Stimulated activated CD4-positive, alpha-beta T cell treated with anti-CD3 and anti-CD28 coated beads, Interleukin-4, amount 100 ng/mL, for 48 hours (primary cell): ENCODE data around the gene SDK1.
A peak's percentile ranks its signal among the peaks of the same experiment; 100 is the strongest.
"Not testable (repeated sequence)": the region's sequence is repeated elsewhere in the genome, so short reads cannot be mapped to it uniquely, and the experiment has no call there.

ENCODE experiments used
- DNase-seq, 2 donors: peaks; one replicate each; pipeline ENCODE4 v3.0.0-alpha.2; 2020; ENCODE audit warnings: low read depth in 2 of 2

Gene SDK1

GRCh38 chr7:3923307-3923918 is 622.4 kb downstream of the SDK1 start:
- no peak for DNase-seq

DNA sequence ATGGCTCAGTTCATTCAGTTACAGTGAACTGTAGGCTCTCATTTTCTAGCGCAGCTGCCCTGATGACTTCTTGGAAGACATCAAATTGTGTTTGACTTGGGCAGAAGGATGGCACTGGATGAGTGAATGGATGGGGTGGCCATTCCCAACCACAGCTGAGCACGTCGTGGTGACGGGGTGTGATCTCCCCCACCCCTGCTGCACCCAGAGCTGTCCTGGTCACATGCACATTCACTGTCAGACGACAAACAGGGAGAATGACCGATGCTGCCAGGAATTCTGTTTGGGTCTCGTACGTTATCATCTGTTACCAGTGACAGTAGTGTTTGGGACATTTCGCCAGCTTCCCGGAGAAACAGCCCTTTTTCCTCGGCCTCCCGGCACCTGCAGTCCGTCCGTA is 623.2 kb downstream of the SDK1 start:
- DNase-seq, result no peak

- no peak for DNase-seq
Observed at GRCh38 chr7:3927446-3928110, 626.5 kb downstream of the SDK1 start.

DNA sequence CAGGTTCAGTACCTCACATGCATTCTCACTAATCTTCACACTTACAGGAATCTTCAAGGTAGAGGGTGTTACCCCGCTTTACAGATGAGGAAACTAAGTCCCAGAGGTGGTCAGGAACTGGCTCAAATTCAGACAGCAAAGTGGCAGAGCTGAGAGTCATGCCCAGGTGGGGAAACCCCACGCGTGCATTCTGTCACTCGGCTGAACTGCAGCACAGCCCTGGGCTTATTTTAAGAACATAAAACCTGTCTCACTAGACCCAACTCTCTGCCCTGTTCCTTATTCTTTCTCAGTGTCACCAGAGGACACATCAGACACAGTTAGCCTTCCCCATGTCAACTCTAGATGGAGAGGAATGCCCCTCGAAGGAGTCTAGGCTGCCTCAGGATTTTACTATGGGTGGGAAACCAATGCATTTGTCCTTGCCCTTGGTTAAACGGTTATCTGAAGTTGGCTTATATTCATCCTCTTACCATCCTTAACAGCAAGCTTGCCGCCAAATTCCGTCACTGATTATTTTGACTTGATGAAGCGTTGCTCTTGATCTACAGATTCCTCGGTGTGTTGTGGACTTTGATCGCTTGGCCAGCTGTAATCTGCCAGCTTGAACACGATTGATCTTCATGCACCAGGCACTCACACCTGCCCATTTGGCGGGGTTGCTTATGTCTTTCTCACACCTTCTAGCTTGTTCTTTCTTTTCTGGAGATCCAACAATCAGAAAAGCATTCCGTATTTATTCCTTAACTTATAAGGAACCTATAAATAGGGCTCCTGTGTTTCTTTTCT is 627.9 kb downstream of the SDK1 start:
- no peak for DNase-seq

GRCh38 chr7:3931843-3932242 is 630.8 kb downstream of the SDK1 start:
- no peak for DNase-seq

- no peak for DNase-seq
Observed at GRCh38 chr7:3937146-3937545, 636.1 kb downstream of the SDK1 start.

GRCh38 chr7:3937605-3938004 is 636.6 kb downstream of the SDK1 start:
- DNase-seq, result no peak

DNA sequence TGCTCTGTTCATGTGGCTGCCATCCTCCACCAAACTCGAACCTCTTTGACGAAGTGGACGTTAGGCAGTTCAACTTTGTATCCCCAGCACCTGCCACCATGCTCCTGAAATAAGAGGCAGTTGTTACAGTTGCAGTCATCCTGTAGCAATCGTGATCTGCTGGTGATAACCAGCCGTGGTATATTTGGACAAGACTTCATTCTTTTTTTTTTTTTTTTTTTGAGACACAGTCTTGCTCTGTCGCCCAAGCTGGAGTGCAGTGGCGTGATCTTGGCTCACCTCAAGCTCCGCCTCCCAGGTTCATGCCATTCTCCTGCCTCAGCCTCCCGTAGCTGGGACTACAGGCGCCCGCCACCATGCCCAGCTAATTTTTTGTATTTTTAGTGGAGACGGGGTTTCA is 640.7 kb downstream of the SDK1 start:
- DNase-seq, result not testable (repeated sequence)

GRCh38 chr7:3942276-3942675 is 641.2 kb downstream of the SDK1 start:
- DNase-seq, result no peak

- DNase-seq, result no peak
Observed at GRCh38 chr7:3942816-3943745, 642.0 kb downstream of the SDK1 start.

- no peak for DNase-seq
Observed at GRCh38 chr7:3943779-3944520, 642.9 kb downstream of the SDK1 start.

DNA sequence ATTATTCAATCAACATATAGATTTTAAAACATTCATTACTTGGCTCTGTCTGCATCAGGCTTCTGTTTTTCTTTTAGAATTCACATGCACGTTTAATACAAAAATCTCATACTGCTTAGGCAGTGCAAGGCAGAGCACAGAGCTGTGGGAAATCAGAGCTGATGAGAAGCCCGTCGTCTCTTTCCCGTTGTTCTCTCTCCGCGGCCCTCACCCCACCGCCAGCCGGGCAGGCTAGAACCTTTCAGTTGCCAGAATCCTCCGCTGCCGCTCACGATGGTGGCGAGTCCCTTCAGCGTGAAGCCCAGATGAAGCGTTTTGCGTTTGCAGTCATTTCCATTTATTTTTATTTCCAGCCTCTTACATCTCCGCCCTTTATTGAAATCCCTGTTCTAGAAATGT is 648.2 kb downstream of the SDK1 start:
- DNase-seq, result no peak

- no peak for DNase-seq
Observed at GRCh38 chr7:3950249-3950648, 649.2 kb downstream of the SDK1 start.

DNA sequence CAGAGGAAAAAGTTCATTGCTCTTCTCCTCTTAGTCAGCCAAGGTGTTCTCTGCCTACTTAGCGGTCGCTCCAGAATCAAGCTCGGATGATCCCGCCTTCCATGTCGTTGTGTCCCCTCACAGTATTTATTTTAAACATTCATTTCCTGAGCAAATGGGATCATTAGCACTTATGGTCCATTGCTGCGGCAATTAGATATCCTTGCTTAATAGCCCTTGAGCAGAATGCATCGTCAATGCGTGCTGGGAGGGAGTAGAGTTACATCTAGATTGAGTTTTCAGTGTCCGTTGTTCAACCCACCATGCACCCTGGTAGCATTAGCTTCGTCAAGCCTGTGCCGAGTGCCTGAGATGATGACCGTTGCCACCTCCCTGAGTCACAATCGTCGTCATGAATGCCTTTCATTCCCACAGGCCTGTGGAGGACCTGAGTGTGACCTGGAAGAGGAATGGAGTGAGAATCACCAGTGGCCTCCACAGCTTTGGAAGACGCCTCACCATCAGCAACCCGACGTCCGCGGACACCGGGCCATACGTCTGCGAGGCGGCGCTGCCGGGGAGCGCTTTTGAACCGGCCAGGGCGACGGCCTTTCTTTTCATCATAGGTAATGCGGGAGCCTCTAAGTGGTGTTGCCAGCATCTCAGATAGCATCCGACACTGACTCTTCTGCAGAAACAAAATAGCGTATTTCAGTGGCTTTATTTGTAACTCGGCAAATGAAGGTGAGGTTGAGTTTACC is 650.4 kb downstream of the SDK1 start:
- DNase-seq, result no peak

- no peak for DNase-seq
Observed at GRCh38 chr7:3953133-3953532, 652.1 kb downstream of the SDK1 start.

GRCh38 chr7:3953946-3954345 is 652.9 kb downstream of the SDK1 start:
- no peak for DNase-seq

DNA sequence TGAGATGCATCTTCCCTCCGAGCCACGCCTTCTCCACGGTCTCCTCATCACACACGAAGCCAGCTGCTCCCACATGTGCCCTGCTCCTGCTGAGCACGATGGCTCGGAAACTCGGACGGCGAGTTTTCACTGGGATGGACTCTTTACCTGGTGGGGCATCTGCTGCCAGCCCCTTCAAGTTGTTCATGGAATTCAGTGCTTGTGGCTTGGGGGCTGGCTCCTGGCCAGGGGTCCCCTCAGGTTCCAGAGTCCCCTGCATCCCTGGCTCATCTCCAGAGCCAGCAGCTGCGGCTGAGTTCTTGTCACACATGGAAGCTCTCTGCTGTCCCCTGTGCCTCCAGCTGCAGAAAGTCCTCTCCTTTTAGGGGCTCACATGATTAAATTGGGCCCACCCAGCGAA is 654.0 kb downstream of the SDK1 start:
- DNase-seq, result no peak

GRCh38 chr7:3955751-3956696 is 655.0 kb downstream of the SDK1 start:
- peak in 1 of 2 donors; percentile 1 for DNase-seq

- DNase-seq, result no peak
Observed at GRCh38 chr7:3956949-3957348, 655.9 kb downstream of the SDK1 start.
